ENCODE measurements around the gene KDM6A. TPM values are rescaled to one million over a fixed set of nuclear protein-coding genes. Genes with fewer than 3 reads are reported as not detected.
"Not testable (repeated sequence)": the region's sequence is repeated elsewhere in the genome, so short reads cannot be mapped to it uniquely, and the experiment has no call there.

The KDM6A gene
- total RNA-seq, 1 donor from 2014 or later = 9.4 TPM

DNA sequence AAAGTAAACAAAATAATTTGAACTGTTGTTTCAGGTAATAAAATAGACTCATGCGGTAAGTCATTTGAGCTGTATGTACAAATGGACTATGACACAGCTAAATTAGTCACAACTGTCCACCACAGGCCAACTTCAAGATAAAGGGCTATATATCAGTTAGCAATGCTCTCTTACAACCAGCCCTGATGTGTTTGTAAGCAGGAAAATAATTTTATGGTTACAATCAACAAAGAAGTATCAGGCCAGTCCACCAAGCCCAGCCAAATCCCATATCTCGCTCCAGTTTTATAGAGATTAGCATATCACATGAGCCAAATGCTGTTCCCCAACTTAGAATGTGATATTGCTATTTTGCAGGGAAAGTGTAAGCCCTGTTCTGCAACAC lies 29.7 kb upstream of the KDM6A start:
- no peaks in the 10 kb centered on the region for H3K9me3 ChIP-seq (replicated peaks)
- intact Hi-C loops (cut with micrococcal nuclease) = no loop called here
- no peak for DNase-seq
- H3K27ac ChIP-seq (replicated peaks) = no peak overlapping the region
- TF ChIP-seq, protein P1, sequence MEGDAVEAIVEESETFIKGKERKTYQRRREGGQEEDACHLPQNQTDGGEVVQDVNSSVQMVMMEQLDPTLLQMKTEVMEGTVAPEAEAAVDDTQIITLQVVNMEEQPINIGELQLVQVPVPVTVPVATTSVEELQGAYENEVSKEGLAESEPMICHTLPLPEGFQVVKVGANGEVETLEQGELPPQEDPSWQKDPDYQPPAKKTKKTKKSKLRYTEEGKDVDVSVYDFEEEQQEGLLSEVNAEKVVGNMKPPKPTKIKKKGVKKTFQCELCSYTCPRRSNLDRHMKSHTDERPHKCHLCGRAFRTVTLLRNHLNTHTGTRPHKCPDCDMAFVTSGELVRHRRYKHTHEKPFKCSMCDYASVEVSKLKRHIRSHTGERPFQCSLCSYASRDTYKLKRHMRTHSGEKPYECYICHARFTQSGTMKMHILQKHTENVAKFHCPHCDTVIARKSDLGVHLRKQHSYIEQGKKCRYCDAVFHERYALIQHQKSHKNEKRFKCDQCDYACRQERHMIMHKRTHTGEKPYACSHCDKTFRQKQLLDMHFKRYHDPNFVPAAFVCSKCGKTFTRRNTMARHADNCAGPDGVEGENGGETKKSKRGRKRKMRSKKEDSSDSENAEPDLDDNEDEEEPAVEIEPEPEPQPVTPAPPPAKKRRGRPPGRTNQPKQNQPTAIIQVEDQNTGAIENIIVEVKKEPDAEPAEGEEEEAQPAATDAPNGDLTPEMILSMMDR (IDR thresholded peaks at IDR 0.05; ENCODE audit: borderline replicate concordance) = no peak
- H3K27me3 ChIP-seq (ENCODE audit: low read depth) = no peaks in the 10 kb centered on the region
- no peaks in the 10 kb centered on the region for H3K36me3 ChIP-seq
- H3K4me1 ChIP-seq = no peaks in the 10 kb centered on the region
- H3K4me3 ChIP-seq = no peak overlapping the region

DNA sequence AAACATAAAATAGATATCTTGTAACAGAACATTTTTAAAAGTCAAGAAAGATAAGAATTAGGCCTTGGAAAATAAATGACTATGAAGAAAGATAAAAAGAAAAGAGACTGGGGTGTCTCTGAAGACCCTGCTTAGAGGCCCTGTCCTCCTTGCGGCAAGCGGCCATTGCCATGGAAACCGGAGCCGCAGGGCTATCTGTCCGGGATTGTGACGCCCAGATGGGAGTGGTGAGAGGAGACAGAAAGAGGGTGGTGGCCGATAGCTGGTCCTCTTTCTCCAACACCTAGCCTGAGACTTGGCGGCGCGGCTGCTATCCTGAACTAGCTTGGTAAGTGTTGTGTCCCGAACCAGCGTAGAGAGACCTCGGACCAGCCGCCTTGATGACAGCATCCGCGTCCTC lies 29.2 kb upstream of the KDM6A start, which contains the start of gene DUSP21:
Gene DUSP21 (plus strand): TSS at position 269 of the 400 bp plus-strand sequence. CDS start 112 bp downstream, at position 381.
- no peaks in the 10 kb centered on the region for H3K4me1 ChIP-seq
- no peak for DNase-seq
- H3K4me3 ChIP-seq = no peak within 1 kb of the TSS
- no peak within 1 kb of the TSS for H3K27ac ChIP-seq (replicated peaks)
- TF ChIP-seq, protein P1 (IDR thresholded peaks at IDR 0.05; ENCODE audit: borderline replicate concordance) = no peak
- no peaks in the 10 kb centered on the region for H3K9me3 ChIP-seq (replicated peaks)
- no peaks in the 10 kb centered on the region for H3K27me3 ChIP-seq (ENCODE audit: low read depth)
- H3K36me3 ChIP-seq = no peaks in the 10 kb centered on the region
- intact Hi-C loops (cut with micrococcal nuclease) = no loop called here

DNA sequence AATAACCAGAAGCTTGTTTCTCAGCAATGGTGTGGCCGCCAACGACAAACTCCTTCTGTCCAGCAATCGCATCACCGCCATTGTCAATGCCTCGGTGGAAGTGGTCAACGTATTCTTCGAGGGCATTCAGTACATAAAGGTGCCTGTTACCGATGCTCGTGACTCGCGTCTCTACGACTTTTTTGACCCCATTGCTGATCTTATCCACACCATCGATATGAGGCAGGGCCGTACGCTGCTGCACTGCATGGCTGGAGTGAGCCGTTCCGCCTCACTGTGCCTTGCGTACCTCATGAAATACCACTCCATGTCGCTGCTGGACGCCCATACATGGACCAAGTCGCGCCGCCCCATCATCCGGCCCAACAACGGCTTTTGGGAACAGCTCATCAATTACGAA lies 28.8 kb upstream of the KDM6A start:
- no peaks in the 10 kb centered on the region for H3K27me3 ChIP-seq (ENCODE audit: low read depth)
- no peaks in the 10 kb centered on the region for H3K36me3 ChIP-seq
- TF ChIP-seq, protein P1 (IDR thresholded peaks at IDR 0.05; ENCODE audit: borderline replicate concordance) = no peak
- H3K4me3 ChIP-seq = no peak overlapping the region
- DNase-seq = no peak
- H3K4me1 ChIP-seq = no peaks in the 10 kb centered on the region
- no peaks in the 10 kb centered on the region for H3K9me3 ChIP-seq (replicated peaks)
- no peak overlapping the region for H3K27ac ChIP-seq (replicated peaks)
- intact Hi-C loops (cut with micrococcal nuclease) = no loop called here

DNA sequence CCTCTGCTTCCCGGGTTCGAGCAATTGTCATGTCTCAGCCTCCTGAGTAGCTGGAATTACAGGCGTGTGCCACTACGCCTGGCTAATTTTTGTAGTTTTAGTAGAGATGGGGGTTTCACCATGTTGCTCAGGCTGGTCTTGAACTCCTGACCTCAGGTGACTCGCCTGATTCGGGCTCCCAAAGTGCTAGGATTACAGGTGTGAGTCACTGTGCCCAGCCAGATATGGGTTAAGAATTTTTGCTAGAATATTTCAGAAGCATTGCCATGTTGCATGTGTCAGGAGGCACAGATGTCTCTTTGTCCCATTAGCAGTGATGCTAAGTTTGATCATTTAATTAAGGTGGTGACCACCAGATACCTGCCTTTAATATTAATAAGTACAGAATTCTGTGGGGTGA lies 22.1 kb upstream of the KDM6A start:
- H3K27me3 ChIP-seq (ENCODE audit: low read depth); H3K9me3 ChIP-seq (replicated peaks); DNase-seq; H3K4me1 ChIP-seq; H3K27ac ChIP-seq (replicated peaks); intact Hi-C loops (cut with micrococcal nuclease); H3K36me3 ChIP-seq; H3K4me3 ChIP-seq: not testable (repeated sequence)

DNA sequence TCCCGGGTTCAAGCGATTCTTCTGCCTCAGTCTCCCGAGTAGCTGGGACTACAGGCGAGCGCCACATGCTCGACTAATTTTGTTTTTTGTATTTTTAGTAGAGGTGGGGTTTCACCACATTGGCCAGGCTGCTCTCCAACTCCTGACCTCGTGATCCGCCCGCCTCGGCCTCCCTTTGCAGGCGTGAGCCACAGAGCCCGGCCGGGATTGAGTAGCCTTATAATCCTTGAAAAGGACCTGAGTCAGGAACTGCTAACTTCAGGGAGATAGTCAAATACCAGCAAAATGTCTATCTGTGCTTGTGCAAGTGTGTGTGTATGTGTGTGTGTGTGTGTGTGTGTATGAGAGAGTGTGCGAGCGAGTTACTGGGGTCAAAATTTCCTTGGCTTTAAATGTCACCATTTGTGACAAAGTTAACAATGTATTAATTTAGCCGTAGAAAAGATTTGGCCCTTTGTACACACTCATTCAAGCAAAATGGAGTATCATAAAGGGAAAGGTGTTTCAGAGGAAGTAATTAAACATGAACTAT lies 1.8 kb upstream of the KDM6A start:
- H3K4me1 ChIP-seq = peaks cover 8% of the 10 kb centered on the region
- DNase-seq = no peak
- intact Hi-C loops (cut with micrococcal nuclease) = no loop called here
- TF ChIP-seq, protein P1 (IDR thresholded peaks at IDR 0.05; ENCODE audit: borderline replicate concordance) = no peak
- peak overlapping the region; percentile 97 for H3K27ac ChIP-seq (replicated peaks)
- no peaks in the 10 kb centered on the region for H3K36me3 ChIP-seq
- H3K27me3 ChIP-seq (ENCODE audit: low read depth) = no peaks in the 10 kb centered on the region
- H3K9me3 ChIP-seq (replicated peaks) = no peaks in the 10 kb centered on the region
- H3K4me3 ChIP-seq = peak overlapping the region; percentile 88

DNA sequence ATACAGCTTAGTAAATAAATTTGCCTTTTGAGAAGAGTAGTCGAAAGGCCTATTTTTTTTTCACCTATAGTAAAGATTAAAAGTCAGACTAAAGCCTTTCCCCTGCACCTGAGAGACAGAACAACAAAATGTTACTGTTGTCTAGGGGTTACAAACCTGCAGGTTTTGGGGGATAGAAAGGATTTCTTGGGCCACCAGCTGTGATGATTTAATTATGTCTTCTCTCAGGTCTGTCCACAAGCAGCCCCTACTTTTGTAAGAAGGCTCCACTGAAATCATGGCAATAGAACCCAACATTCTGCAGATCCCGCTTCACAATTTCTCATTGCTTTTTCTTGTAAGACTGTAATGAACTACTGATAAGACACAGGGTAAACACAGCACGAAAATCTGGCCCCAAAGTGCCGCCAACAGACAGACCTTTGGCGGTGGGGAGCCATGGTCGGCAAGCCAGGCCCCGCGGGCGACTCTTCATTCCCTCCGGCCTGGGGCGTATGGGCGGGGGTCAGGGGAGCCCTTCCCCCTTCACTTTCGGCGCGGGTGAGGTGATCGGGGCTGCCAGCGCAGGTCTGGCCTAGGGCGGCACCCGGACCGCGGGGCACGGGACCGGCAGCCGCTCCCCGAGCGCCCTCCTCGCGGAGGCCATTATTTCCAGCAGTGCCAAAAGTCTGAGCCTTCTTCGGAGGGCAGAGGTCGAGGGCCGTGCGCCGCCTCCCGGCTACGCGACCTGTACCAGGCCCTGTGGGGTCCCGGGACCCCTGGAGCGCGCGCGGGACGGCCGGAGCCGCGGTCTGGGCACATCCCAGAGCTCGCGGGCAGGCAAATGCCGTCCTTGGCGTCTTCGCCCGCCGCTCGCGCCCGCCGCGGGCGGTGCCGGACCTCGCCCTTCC lies 812 bp upstream of the KDM6A start:
- Histone ChIP-seq H3K4me3 (peak overlapping the region; percentile 88), H3K36me3 (no peaks in the 10 kb centered on the region), H3K9me3 (replicated peaks) (no peaks in the 10 kb centered on the region), H3K4me1 (peaks cover 18% of the 10 kb centered on the region), H3K27ac (replicated peaks) (peak overlapping the region; percentile 97), H3K27me3 (ENCODE audit: low read depth) (no peaks in the 10 kb centered on the region)
- no peak for DNase-seq
- TF ChIP-seq, protein P1 (IDR thresholded peaks at IDR 0.05; ENCODE audit: borderline replicate concordance) = no peak
- intact Hi-C loops (cut with micrococcal nuclease) = no loop called here
